Ascending aorta (tissue), 2 donors: ENCODE measurements around the gene TMPRSS11E. TPM values are rescaled to one million over a fixed set of nuclear protein-coding genes. Genes with fewer than 3 reads are reported as not detected.
"Not testable (repeated sequence)": the region's sequence is repeated elsewhere in the genome, so short reads cannot be mapped to it uniquely, and the experiment has no call there.

Source experiments
- DNase-seq, 2 donors: peaks; one replicate each; pipeline ENCODE4 v3.0.0-alpha.2; 2019; ENCODE audit warnings: low spot score in 2 of 2
- H3K27ac ChIP-seq, 2 donors: fragments of 200-600 bp; sonication (generic); one replicate each; pipeline ENCODE4 v1.5.1; 2016 to 2017; ENCODE audit warnings: mild to moderate bottlenecking in 1 of 2
- H3K27me3 ChIP-seq: fragments of 200-600 bp; sonication (generic); one replicate; pipeline ENCODE4 v1.5.1; 2017
- H3K36me3 ChIP-seq, 2 donors: fragments of 200-600 bp; sonication (generic); one replicate each; pipeline ENCODE4 v1.5.1; 2016
- H3K4me1 ChIP-seq, 2 donors: fragments of 200-600 bp; sonication (generic); one replicate each; pipeline ENCODE4 v1.5.1; 2016 to 2017; ENCODE audit warnings: mild to moderate bottlenecking in 1 of 2
- H3K4me3 ChIP-seq, 2 donors: fragments of 200-600 bp; sonication (generic); one replicate each; pipeline ENCODE4 v1.5.1; 2016 to 2017; ENCODE audit warnings: mild to moderate bottlenecking in 1 of 2
- H3K9me3 ChIP-seq, 2 donors: fragments of 200-600 bp; sonication (generic); one replicate each; pipeline ENCODE4 v1.5.1; 2016
- intact Hi-C: fragments of 100-400 bp; cut with DNase I; formaldehyde crosslinking; loops from one replicate; pipeline ENCODE4 v1.15.1; 2023
- total RNA-seq: library from RNA; depleted of rRNA; stranded (reverse); fragments of >200 nt; gene quantifications from one replicate; pipeline ENCODE4 v1.1.0, GENCODE V29; 2016
- TF ChIP-seq, protein P1 (sequence below), 3 experiments: fragments of 200-600 bp in 2 of 3; fragments of 450-650 bp in 1 of 3; sonication (generic) in 2 of 3; IDR thresholded peaks; one replicate each; pipeline ENCODE4 v1.5.1; 2016 to 2019; ENCODE audit warnings: antibody characterized with exemption in 3 of 3, mild to moderate bottlenecking in 1 of 3, moderate library complexity in 1 of 3

Gene TMPRSS11E
- total RNA-seq, 1 donor from 2014 or later, result not detected

DNA sequence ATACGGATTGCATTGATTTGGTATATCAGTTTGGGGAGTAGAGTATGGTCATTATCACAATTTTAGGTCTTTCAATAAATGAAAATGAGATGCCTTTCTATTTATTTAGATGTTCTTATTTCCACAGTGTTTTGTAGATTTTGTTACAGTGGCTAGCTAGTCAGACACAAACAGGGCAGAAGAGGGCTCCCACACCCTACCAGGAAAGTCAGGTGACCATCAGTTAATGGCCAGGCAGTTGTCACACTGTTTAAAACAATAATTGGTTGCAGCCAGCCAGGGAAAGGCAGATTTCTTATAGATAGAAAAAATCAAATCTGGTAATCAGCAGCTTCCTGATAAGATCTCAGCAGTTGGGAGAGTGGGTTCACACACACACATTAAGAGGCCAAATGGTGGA, 71.6 kb downstream of the TMPRSS11E start:
- intact Hi-C loops, result no loop called here

DNA sequence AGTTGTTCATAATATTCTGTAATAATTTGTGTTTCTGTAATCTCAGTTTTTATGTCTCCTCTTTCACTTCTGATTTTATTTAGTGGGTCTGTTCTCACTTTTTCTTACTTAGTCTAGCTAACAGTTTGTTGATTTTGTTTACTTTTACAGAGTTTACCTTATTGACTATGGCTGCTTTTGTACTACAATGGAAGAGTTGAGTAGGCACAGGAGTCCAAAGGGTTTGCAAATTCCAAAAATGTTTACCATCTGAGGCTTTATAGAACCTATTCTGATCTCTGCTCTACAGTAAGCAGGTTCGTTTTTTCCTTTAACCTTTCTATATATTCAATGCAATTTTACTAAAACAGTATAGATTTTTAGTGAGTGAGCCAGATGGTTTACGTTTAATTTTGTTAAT, 73.7 kb downstream of the TMPRSS11E start:
- no peak for DNase-seq

More for the DNA sequence above, 71.6 kb downstream of the TMPRSS11E start:
- no peaks in the 10 kb centered on the region for H3K36me3 ChIP-seq
- H3K27ac ChIP-seq, result no peak overlapping the region
- H3K4me1 ChIP-seq, result no peaks in the 10 kb centered on the region
- H3K9me3 ChIP-seq, result no peaks in the 10 kb centered on the region
- H3K27me3 ChIP-seq, result no peaks in the 10 kb centered on the region
- no peak overlapping the region for H3K4me3 ChIP-seq
- TF ChIP-seq, protein P1, sequence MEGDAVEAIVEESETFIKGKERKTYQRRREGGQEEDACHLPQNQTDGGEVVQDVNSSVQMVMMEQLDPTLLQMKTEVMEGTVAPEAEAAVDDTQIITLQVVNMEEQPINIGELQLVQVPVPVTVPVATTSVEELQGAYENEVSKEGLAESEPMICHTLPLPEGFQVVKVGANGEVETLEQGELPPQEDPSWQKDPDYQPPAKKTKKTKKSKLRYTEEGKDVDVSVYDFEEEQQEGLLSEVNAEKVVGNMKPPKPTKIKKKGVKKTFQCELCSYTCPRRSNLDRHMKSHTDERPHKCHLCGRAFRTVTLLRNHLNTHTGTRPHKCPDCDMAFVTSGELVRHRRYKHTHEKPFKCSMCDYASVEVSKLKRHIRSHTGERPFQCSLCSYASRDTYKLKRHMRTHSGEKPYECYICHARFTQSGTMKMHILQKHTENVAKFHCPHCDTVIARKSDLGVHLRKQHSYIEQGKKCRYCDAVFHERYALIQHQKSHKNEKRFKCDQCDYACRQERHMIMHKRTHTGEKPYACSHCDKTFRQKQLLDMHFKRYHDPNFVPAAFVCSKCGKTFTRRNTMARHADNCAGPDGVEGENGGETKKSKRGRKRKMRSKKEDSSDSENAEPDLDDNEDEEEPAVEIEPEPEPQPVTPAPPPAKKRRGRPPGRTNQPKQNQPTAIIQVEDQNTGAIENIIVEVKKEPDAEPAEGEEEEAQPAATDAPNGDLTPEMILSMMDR (IDR thresholded peaks at IDR 0.05), result no peak
- DNase-seq, result no peak

DNA sequence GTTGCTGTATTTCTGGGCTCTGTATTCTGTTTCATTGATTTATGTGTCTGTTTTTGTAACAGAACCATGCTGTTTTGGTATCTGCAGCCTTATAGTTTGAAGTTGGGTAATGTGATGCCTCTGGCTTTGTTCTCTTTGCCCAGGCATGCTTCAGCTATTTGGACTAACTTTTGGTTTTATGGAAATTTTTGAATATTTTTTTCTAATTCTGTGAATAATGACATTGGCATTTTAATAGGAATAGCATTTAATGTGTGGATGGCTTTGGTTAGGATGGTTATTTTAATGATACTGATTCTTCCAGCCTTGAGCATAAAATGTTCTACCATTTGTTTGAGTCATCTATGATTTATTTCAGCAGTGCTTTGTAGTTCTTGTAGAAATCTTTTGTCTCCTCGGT, 75.0 kb downstream of the TMPRSS11E start:
- DNase-seq, H3K27ac ChIP-seq, H3K4me3 ChIP-seq, H3K4me1 ChIP-seq, H3K36me3 ChIP-seq, H3K9me3 ChIP-seq, intact Hi-C loops, H3K27me3 ChIP-seq: not testable (repeated sequence)

More for the DNA sequence above, 73.7 kb downstream of the TMPRSS11E start:
- H3K27me3 ChIP-seq, result no peaks in the 10 kb centered on the region
- TF ChIP-seq, protein P1 (IDR thresholded peaks at IDR 0.05), result no peak
- intact Hi-C loops, result no loop called here
- no peaks in the 10 kb centered on the region for H3K36me3 ChIP-seq
- H3K27ac ChIP-seq, result no peak overlapping the region
- H3K4me3 ChIP-seq, result no peak overlapping the region
- no peaks in the 10 kb centered on the region for H3K9me3 ChIP-seq
- no peaks in the 10 kb centered on the region for H3K4me1 ChIP-seq

DNA sequence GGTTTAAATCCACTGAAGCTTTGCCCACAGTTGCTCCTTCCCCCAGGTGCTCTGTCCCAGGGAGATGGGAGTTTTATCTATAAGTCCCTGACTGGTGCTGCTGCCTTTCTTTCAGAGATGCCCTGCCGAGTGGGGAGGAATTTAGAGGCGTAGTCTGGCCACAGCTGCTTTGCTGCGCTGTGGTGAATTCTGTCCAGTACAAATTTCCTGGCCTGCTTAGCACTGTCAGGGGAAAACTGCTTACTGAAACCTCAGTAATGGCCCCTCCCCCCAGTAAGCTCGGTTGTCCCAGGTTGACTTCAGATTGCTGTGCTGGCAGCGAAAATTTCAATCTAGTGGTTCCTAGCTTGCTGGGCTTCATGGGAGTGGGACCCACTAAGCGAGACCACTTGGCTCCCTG, 88.7 kb downstream of the TMPRSS11E start:
- intact Hi-C loops, result no loop called here
- DNase-seq, result no peak
- H3K9me3 ChIP-seq, result no peaks in the 10 kb centered on the region
- no peak overlapping the region for H3K27ac ChIP-seq
- TF ChIP-seq, protein P1 (IDR thresholded peaks at IDR 0.05), result no peak
- H3K27me3 ChIP-seq, result no peaks in the 10 kb centered on the region
- H3K4me1 ChIP-seq, result no peaks in the 10 kb centered on the region
- H3K4me3 ChIP-seq, result no peak overlapping the region
- H3K36me3 ChIP-seq, result no peaks in the 10 kb centered on the region

DNA sequence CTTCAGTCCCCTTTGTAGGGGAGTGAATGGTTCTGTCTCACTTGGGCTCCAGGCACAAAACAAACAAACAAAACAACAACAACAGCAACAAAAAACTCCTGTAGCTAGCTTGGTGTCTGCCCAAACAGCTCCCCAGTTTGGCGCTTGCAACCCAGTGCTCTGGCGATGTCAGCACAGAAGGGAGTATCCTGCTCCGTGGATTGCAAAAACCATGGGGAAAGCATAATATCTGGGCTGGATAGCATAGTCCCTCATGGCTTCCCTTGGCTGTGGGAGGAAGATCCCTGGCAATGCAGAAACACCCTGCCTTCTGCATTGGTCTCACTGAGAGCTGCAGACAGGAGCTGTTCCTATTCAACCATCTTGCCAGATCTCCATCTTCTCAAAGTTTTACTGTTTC, 89.1 kb downstream of the TMPRSS11E start:
- intact Hi-C loops, result no loop called here
- Histone ChIP-seq H3K4me1 (no peaks in the 10 kb centered on the region), H3K36me3 (no peaks in the 10 kb centered on the region), H3K4me3 (no peak overlapping the region), H3K27me3 (no peaks in the 10 kb centered on the region), H3K27ac (no peak overlapping the region), H3K9me3 (no peaks in the 10 kb centered on the region)
- DNase-seq, result no peak
- TF ChIP-seq, protein P1 (IDR thresholded peaks at IDR 0.05), result no peak

DNA sequence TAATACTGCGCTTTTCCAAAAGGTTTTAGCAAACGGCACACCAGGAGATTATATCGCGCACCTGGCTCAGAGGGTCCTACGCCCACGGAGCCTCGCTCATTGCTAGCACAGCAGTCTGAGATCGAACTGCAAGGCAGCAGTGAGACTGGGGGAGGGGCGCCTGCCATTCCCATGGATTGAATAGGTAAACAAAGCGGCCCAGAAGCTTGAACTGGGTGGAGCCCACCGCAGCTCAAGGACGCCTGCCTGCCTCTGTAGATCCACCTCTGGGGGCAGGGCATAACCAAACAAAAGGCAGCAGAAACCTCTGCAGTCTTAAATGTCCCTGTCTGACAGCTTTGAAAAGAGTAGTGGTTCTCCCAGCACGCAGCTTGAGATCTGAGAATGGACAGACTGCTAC, 95.5 kb downstream of the TMPRSS11E start:
- intact Hi-C loops, H3K36me3 ChIP-seq, H3K27me3 ChIP-seq, H3K27ac ChIP-seq, H3K4me3 ChIP-seq, H3K4me1 ChIP-seq, DNase-seq, H3K9me3 ChIP-seq: not testable (repeated sequence)

Other genes with a start within 250 kb of the TMPRSS11E start
- not detected for gene TMPRSS11B, start 201.8 kb upstream of the TMPRSS11E start, total RNA-seq
- gene YTHDC1, start 97.4 kb upstream of the TMPRSS11E start, total RNA-seq, result 17.6 TPM
- not detected for gene UGT2B17, start 128.9 kb downstream of the TMPRSS11E start, total RNA-seq
- 0.21 TPM for gene UGT2B15, start 223.2 kb downstream of the TMPRSS11E start, total RNA-seq